ENCODE measurements around the gene WBP4. TPM values are rescaled to one million over a fixed set of nuclear protein-coding genes. Genes with fewer than 3 reads are reported as not detected.

Gene WBP4
- total RNA-seq, 1 donor from 2014 or later, result 8.9 TPM

- peaks cover 5% of the 10 kb centered on the region for H3K9me3 Mint-ChIP-seq (ENCODE audit: unreplicated experiment)
- no peaks in the 10 kb centered on the region for H3K27me3 Mint-ChIP-seq (ENCODE audit: unreplicated experiment)
- peak; percentile 95 for DNase-seq
- peaks cover 16% of the 10 kb centered on the region for H3K4me1 Mint-ChIP-seq (ENCODE audit: low read depth, unreplicated experiment)
- H3K4me3 Mint-ChIP-seq (ENCODE audit: unreplicated experiment), result peak within 1 kb of the TSS; percentile 96
- TF ChIP-seq CTCF (IDR thresholded peaks at IDR 0.05; ENCODE audit: partially characterized antibody, unreplicated experiment), result no peak
- no peaks in the 10 kb centered on the region for H3K36me3 Mint-ChIP-seq (ENCODE audit: unreplicated experiment)
- peak within 1 kb of the TSS; percentile 92 for H3K27ac Mint-ChIP-seq (ENCODE audit: unreplicated experiment)
Measured at GRCh38 chr13:41132512-41133152, 71.3 kb downstream of the WBP4 start, which contains the start of gene KBTBD6. Gene KBTBD6, minus strand, starts transcription at chr13:41132802. Its CDS starts 291 bp downstream, at chr13:41132511.

Small RNA genes lying within 50 kb of the gene (microRNA-seq; reads per million reads assigned to microRNA genes)
- gene MIR3168 (ENCODE audit: unreplicated experiment), result not detected

Other genes starting within 250 kb of the WBP4 start
- 9.8 TPM for gene ELF1, start 42.2 kb upstream of the WBP4 start, total RNA-seq (ENCODE audit: unreplicated experiment)
- gene KBTBD6, start 71.3 kb downstream of the WBP4 start, total RNA-seq (ENCODE audit: unreplicated experiment), result 8.5 TPM
- gene KBTBD7, start 133.1 kb downstream of the WBP4 start, total RNA-seq (ENCODE audit: unreplicated experiment), result 7.2 TPM
- gene MTRF1, start 202.1 kb downstream of the WBP4 start, total RNA-seq (ENCODE audit: unreplicated experiment), result 15.2 TPM
- 22.3 TPM for gene NAA16, start 249.8 kb downstream of the WBP4 start, total RNA-seq (ENCODE audit: unreplicated experiment)

All from glutamatergic neuron (in vitro differentiated cells).